ENCODE data around the gene ABCD3.

DNA sequence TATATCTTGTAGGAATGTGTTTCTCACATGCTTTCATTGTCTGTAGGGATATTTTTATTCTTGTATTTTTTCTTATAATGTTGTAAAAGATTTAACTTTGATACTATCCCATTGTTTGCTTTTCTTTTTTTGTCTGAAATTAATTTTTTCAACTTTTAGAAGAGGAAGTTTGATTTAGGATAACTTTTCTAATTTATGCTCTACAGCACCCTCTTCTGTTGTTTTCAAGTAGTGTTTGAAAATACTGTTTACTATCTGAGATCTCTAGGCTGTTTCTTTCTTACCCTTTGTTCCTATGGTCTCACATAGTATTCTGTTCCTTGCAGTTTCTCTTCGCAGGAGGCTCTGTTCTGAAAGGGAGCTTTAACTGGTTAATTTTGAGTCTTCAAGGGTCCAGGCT, 21.9 kb downstream of the ABCD3 start:
- TF ChIP-seq, protein P1, sequence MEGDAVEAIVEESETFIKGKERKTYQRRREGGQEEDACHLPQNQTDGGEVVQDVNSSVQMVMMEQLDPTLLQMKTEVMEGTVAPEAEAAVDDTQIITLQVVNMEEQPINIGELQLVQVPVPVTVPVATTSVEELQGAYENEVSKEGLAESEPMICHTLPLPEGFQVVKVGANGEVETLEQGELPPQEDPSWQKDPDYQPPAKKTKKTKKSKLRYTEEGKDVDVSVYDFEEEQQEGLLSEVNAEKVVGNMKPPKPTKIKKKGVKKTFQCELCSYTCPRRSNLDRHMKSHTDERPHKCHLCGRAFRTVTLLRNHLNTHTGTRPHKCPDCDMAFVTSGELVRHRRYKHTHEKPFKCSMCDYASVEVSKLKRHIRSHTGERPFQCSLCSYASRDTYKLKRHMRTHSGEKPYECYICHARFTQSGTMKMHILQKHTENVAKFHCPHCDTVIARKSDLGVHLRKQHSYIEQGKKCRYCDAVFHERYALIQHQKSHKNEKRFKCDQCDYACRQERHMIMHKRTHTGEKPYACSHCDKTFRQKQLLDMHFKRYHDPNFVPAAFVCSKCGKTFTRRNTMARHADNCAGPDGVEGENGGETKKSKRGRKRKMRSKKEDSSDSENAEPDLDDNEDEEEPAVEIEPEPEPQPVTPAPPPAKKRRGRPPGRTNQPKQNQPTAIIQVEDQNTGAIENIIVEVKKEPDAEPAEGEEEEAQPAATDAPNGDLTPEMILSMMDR (IDR thresholded peaks at IDR 0.05 in 4 of 5, conservative IDR thresholded peaks at IDR 0.05 in 1 of 5): no peak
- TF ChIP-seq POLR2A (IDR thresholded peaks at IDR 0.05): no peak

All from gastrocnemius medialis (tissue), 4 donors.